Measurements from ENCODE around the gene CDAN1.

Gene CDAN1

GRCh38 chr15:42732095-42732827 is 4.7 kb downstream of the CDAN1 start:
- DNase-seq = no peak

GRCh38 chr15:42731461-42731860 is 5.5 kb downstream of the CDAN1 start:
- DNase-seq = no peak

- DNase-seq = no peak
Observed at GRCh38 chr15:42730536-42730935, 6.4 kb downstream of the CDAN1 start.

- DNase-seq = no peak
Observed at GRCh38 chr15:42730135-42730534, 6.8 kb downstream of the CDAN1 start.

- DNase-seq = no peak
Observed at GRCh38 chr15:42729409-42729808, 7.5 kb downstream of the CDAN1 start.

GRCh38 chr15:42728972-42729371 is 8.0 kb downstream of the CDAN1 start:
- DNase-seq = no peak

GRCh38 chr15:42728560-42728959 is 8.4 kb downstream of the CDAN1 start:
- peak; percentile 3 for DNase-seq

- DNase-seq = no peak
Observed at GRCh38 chr15:42727750-42728381, 9.1 kb downstream of the CDAN1 start.

- no peak for DNase-seq
Observed at GRCh38 chr15:42726114-42726513, 10.8 kb downstream of the CDAN1 start.

GRCh38 chr15:42725331-42725903 is 11.5 kb downstream of the CDAN1 start:
- DNase-seq = no peak

GRCh38 chr15:42724276-42724675 is 12.7 kb downstream of the CDAN1 start:
- DNase-seq = no peak

- DNase-seq = no peak
Observed at GRCh38 chr15:42723068-42723467, 13.9 kb downstream of the CDAN1 start.

GRCh38 chr15:42721916-42722315 is 15.0 kb downstream of the CDAN1 start:
- DNase-seq = no peak

- no peak for DNase-seq
Observed at GRCh38 chr15:42721016-42721415, 15.9 kb downstream of the CDAN1 start.

GRCh38 chr15:42720071-42720470 is 16.9 kb downstream of the CDAN1 start:
- DNase-seq = no peak

GRCh38 chr15:42719043-42719442 is 17.9 kb downstream of the CDAN1 start:
- DNase-seq = no peak

GRCh38 chr15:42716626-42717025 is 20.3 kb downstream of the CDAN1 start:
- no peak for DNase-seq

GRCh38 chr15:42716125-42716524 is 20.8 kb downstream of the CDAN1 start:
- no peak for DNase-seq

- DNase-seq = no peak
Observed at GRCh38 chr15:42712584-42712983, 24.3 kb downstream of the CDAN1 start.

- no peak for DNase-seq
Observed at GRCh38 chr15:42711746-42712145, 25.2 kb downstream of the CDAN1 start.

GRCh38 chr15:42710662-42711061 is 26.3 kb downstream of the CDAN1 start:
- DNase-seq = no peak

GRCh38 chr15:42707873-42708544 is 28.9 kb downstream of the CDAN1 start:
- DNase-seq = no peak

GRCh38 chr15:42707068-42707467 is 29.9 kb downstream of the CDAN1 start:
- DNase-seq = no peak

GRCh38 chr15:42705336-42705735 is 31.6 kb downstream of the CDAN1 start:
- DNase-seq = no peak

All from midbrain (tissue), 1 donor.